Measurements from ENCODE around the gene ENPP3.

ENPP3 gene

GRCh38 chr6:131646249-131646670 is 9.2 kb downstream of the ENPP3 start:
- TF ChIP-seq CTCF (IDR thresholded peaks at IDR 0.05; ENCODE audit: low read depth, low read length): no peak
- no peak for DNase-seq (ENCODE audit: low read depth in 2 of 2)
- no peak overlapping the region for H3K4me3 ChIP-seq (replicated peaks in 1 of 2; ENCODE audit: low read depth in 2 of 2, low read length in 2 of 2)

- no peak for TF ChIP-seq CTCF (IDR thresholded peaks at IDR 0.05; ENCODE audit: low read depth, low read length)
- no peak overlapping the region for H3K4me3 ChIP-seq (replicated peaks in 1 of 2; ENCODE audit: low read depth in 2 of 2, low read length in 2 of 2)
- DNase-seq (ENCODE audit: low read depth in 2 of 2): no peak
Observed at GRCh38 chr6:131651782-131652181, 14.7 kb downstream of the ENPP3 start.

- no peak for TF ChIP-seq CTCF (IDR thresholded peaks at IDR 0.05; ENCODE audit: low read depth, low read length)
- DNase-seq (ENCODE audit: low read depth in 2 of 2): peak in 1 of 2 donors; percentile 38
- no peak overlapping the region for H3K4me3 ChIP-seq (replicated peaks in 1 of 2; ENCODE audit: low read depth in 2 of 2, low read length in 2 of 2)
Observed at GRCh38 chr6:131652472-131652871, 15.4 kb downstream of the ENPP3 start.

- TF ChIP-seq CTCF (IDR thresholded peaks at IDR 0.05; ENCODE audit: low read depth, low read length): no peak
- no peak for DNase-seq (ENCODE audit: low read depth in 2 of 2)
- no peak overlapping the region for H3K4me3 ChIP-seq (replicated peaks in 1 of 2; ENCODE audit: low read depth in 2 of 2, low read length in 2 of 2)
Observed at GRCh38 chr6:131654326-131654725, 17.2 kb downstream of the ENPP3 start.

- TF ChIP-seq CTCF (IDR thresholded peaks at IDR 0.05; ENCODE audit: low read depth, low read length): no peak
- DNase-seq (ENCODE audit: low read depth in 2 of 2): no peak
- no peak overlapping the region for H3K4me3 ChIP-seq (replicated peaks in 1 of 2; ENCODE audit: low read depth in 2 of 2, low read length in 2 of 2)
Observed at GRCh38 chr6:131655387-131655786, 18.3 kb downstream of the ENPP3 start.

- H3K4me3 ChIP-seq (replicated peaks in 1 of 2; ENCODE audit: low read depth in 2 of 2, low read length in 2 of 2): no peak overlapping the region
- no peak for TF ChIP-seq CTCF (IDR thresholded peaks at IDR 0.05; ENCODE audit: low read depth, low read length)
- DNase-seq (ENCODE audit: low read depth in 2 of 2): no peak
Observed at GRCh38 chr6:131655951-131656350, 18.8 kb downstream of the ENPP3 start.

- no peak for TF ChIP-seq CTCF (IDR thresholded peaks at IDR 0.05; ENCODE audit: low read depth, low read length)
- DNase-seq (ENCODE audit: low read depth in 2 of 2): no peak
- H3K4me3 ChIP-seq (replicated peaks in 1 of 2; ENCODE audit: low read depth in 2 of 2, low read length in 2 of 2): no peak overlapping the region
Observed at GRCh38 chr6:131656667-131657066, 19.6 kb downstream of the ENPP3 start.

Data from cardiac fibroblast (primary cell).